VCaP (cell line): ENCODE results near the gene ARVCF.
A peak's percentile ranks its signal among the peaks of the same experiment; 100 is the strongest.

Experiments used
- H3K27ac ChIP-seq: fragments of 450-650 bp; 2 replicates; pipeline ENCODE4 v1.5.1; 2017
- TF ChIP-seq, protein P1 (sequence below): fragments of 450-650 bp; conservative IDR thresholded peaks from 2 replicates; pipeline ENCODE4 v1.5.1; 2017; ENCODE audit warnings: mild to moderate bottlenecking, moderate library complexity

The ARVCF gene, protein sequence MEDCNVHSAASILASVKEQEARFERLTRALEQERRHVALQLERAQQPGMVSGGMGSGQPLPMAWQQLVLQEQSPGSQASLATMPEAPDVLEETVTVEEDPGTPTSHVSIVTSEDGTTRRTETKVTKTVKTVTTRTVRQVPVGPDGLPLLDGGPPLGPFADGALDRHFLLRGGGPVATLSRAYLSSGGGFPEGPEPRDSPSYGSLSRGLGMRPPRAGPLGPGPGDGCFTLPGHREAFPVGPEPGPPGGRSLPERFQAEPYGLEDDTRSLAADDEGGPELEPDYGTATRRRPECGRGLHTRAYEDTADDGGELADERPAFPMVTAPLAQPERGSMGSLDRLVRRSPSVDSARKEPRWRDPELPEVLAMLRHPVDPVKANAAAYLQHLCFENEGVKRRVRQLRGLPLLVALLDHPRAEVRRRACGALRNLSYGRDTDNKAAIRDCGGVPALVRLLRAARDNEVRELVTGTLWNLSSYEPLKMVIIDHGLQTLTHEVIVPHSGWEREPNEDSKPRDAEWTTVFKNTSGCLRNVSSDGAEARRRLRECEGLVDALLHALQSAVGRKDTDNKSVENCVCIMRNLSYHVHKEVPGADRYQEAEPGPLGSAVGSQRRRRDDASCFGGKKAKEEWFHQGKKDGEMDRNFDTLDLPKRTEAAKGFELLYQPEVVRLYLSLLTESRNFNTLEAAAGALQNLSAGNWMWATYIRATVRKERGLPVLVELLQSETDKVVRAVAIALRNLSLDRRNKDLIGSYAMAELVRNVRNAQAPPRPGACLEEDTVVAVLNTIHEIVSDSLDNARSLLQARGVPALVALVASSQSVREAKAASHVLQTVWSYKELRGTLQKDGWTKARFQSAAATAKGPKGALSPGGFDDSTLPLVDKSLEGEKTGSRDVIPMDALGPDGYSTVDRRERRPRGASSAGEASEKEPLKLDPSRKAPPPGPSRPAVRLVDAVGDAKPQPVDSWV

GRCh38 chr22:20016734-20017621 is at the start of gene ARVCF:
TSS of gene ARVCF (minus strand) at chr22:20016823. CDS start at chr22:19990794, 26,029 bp downstream.
- peak within 1 kb of the TSS; percentile 87 for H3K27ac ChIP-seq
- TF ChIP-seq, protein P1, sequence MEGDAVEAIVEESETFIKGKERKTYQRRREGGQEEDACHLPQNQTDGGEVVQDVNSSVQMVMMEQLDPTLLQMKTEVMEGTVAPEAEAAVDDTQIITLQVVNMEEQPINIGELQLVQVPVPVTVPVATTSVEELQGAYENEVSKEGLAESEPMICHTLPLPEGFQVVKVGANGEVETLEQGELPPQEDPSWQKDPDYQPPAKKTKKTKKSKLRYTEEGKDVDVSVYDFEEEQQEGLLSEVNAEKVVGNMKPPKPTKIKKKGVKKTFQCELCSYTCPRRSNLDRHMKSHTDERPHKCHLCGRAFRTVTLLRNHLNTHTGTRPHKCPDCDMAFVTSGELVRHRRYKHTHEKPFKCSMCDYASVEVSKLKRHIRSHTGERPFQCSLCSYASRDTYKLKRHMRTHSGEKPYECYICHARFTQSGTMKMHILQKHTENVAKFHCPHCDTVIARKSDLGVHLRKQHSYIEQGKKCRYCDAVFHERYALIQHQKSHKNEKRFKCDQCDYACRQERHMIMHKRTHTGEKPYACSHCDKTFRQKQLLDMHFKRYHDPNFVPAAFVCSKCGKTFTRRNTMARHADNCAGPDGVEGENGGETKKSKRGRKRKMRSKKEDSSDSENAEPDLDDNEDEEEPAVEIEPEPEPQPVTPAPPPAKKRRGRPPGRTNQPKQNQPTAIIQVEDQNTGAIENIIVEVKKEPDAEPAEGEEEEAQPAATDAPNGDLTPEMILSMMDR = no peak

- TF ChIP-seq, protein P1 = no peak
Observed at GRCh38 chr22:20065896-20066616, 49.4 kb upstream of the ARVCF start.

GRCh38 chr22:20064545-20065262 is 48.1 kb upstream of the ARVCF start:
- H3K27ac ChIP-seq = no peak overlapping the region
- TF ChIP-seq, protein P1 = no peak

More at GRCh38 chr22:20065896-20066616, 49.4 kb upstream of the ARVCF start:
- H3K27ac ChIP-seq = no peak overlapping the region

- H3K27ac ChIP-seq = no peak overlapping the region
- TF ChIP-seq, protein P1 = no peak
Observed at GRCh38 chr22:20064140-20064480, 47.5 kb upstream of the ARVCF start.

DNA sequence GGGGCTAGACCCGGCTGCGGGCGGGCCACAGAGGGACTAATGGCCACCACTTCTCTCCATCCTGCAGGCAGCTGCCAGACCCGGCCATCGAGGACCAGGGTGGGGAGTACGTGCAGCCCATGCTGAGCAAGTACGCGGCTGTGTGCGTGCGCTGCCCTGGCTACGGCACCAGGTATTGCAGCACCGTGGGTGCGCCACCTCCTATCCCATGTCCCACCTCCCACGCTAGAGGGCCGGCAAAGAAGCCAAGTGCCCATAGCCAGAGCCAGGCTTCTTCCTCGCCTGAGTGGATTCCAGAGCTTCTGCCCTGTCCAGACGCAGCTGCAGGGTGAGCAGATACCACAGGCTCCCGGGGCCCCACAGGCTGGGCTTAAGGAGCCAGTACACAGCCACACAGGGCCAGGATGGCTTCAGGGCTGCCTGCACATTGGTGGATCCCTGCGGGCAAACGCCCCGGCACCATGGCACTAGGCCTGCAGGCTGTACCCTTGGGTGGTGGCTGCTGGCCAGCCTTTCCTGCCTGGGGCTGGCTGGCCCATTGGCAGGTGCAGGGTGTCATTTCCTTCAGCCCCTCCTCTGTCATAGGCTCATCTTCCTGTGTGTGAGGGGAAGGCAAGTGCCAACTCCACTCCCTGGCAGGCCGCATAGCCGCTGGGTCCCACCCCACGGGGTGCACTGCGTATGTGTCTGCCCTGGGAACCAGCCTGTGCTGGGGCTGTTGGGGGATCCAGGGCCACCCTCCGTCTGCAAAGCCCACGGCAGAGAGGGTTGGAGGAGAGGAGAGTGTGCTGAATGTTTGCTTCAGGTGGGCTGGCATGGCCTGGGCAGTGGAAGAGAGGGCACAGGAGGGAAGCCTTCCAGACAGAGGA is 46.9 kb upstream of the ARVCF start:
- TF ChIP-seq, protein P1 = no peak
- H3K27ac ChIP-seq = no peak overlapping the region

- TF ChIP-seq, protein P1 = no peak
- no peak overlapping the region for H3K27ac ChIP-seq
Observed at GRCh38 chr22:20062766-20063083, 46.1 kb upstream of the ARVCF start.
